ENCODE data around the gene NCOA7.
"Not testable (repeated sequence)": the region's sequence is repeated elsewhere in the genome, so short reads cannot be mapped to it uniquely, and the experiment has no call there.

NCOA7 gene

GRCh38 chr6:125886021-125886420, 95.3 kb downstream of the NCOA7 start:
- Histone ChIP-seq H3K27me3 (ENCODE audit: insufficient read depth, low read length) (no peaks in the 10 kb centered on the region), H3K4me3 (ENCODE audit: low read length) (no peak overlapping the region), H3K9me3 (ENCODE audit: insufficient read depth, low read depth, low read length) (no peaks in the 10 kb centered on the region), H3K9ac (ENCODE audit: low read depth, low read length) (no peak overlapping the region), H3K27ac (ENCODE audit: low read depth, low read length) (no peak overlapping the region), H3K4me1 (ENCODE audit: insufficient read depth, low read length) (0 out of 2 replicates have a peak, but pooled peaks cover 2% of the 10 kb centered on the region), H3K36me3 (ENCODE audit: insufficient read depth, low read length) (peaks cover 11% of the 10 kb centered on the region; the same call in 1 of the 2 replicates)
- WGBS, result 100% methylated on average over 1 of the region's 1 CpG

- Histone ChIP-seq H3K36me3 (ENCODE audit: insufficient read depth, low read length) (peaks cover 7% of the 10 kb centered on the region; the same call in 1 of the 2 replicates), H3K4me1 (ENCODE audit: insufficient read depth, low read length) (0 out of 2 replicates have a peak, but pooled peaks cover 2% of the 10 kb centered on the region), H3K9me3 (ENCODE audit: insufficient read depth, low read depth, low read length) (no peaks in the 10 kb centered on the region), H3K9ac (ENCODE audit: low read depth, low read length) (no peak overlapping the region), H3K4me3 (ENCODE audit: low read length) (no peak overlapping the region), H3K27me3 (ENCODE audit: insufficient read depth, low read length) (no peaks in the 10 kb centered on the region), H3K27ac (ENCODE audit: low read depth, low read length) (no peak overlapping the region)
- 95% methylated on average over 2 of the region's 2 CpGs for whole genome bisulfite sequencing
Observed at GRCh38 chr6:125886914-125887313, 96.2 kb downstream of the NCOA7 start.

- Histone ChIP-seq H3K4me1 (ENCODE audit: insufficient read depth, low read length) (0 out of 2 replicates have a peak, but pooled peaks cover 2% of the 10 kb centered on the region), H3K27me3 (ENCODE audit: insufficient read depth, low read length) (no peaks in the 10 kb centered on the region), H3K9ac (ENCODE audit: low read depth, low read length) (no peak overlapping the region), H3K36me3 (ENCODE audit: insufficient read depth, low read length) (peaks cover 5% of the 10 kb centered on the region; the same call in 1 of the 2 replicates), H3K9me3 (ENCODE audit: insufficient read depth, low read depth, low read length) (no peaks in the 10 kb centered on the region), H3K4me3 (ENCODE audit: low read length) (no peak overlapping the region), H3K27ac (ENCODE audit: low read depth, low read length) (no peak overlapping the region)
Observed at GRCh38 chr6:125887372-125887771, 96.6 kb downstream of the NCOA7 start.

GRCh38 chr6:125888989-125889656, 98.4 kb downstream of the NCOA7 start:
- no peaks in the 10 kb centered on the region; the same call in 1 of the 2 replicates for H3K36me3 ChIP-seq (ENCODE audit: insufficient read depth, low read length)
- no peaks in the 10 kb centered on the region for H3K27me3 ChIP-seq (ENCODE audit: insufficient read depth, low read length)
- no peak overlapping the region for H3K27ac ChIP-seq (ENCODE audit: low read depth, low read length)
- 0 out of 2 replicates have a peak, but pooled peaks cover 2% of the 10 kb centered on the region for H3K4me1 ChIP-seq (ENCODE audit: insufficient read depth, low read length)
- no peak overlapping the region for H3K4me3 ChIP-seq (ENCODE audit: low read length)
- WGBS, result 72% methylated on average over 8 of the region's 8 CpGs
- no peak overlapping the region for H3K9ac ChIP-seq (ENCODE audit: low read depth, low read length)
- H3K9me3 ChIP-seq (ENCODE audit: insufficient read depth, low read depth, low read length), result no peaks in the 10 kb centered on the region

- no peak overlapping the region for H3K4me3 ChIP-seq (ENCODE audit: low read length)
- no peaks in the 10 kb centered on the region for H3K36me3 ChIP-seq (ENCODE audit: insufficient read depth, low read length)
- H3K27me3 ChIP-seq (ENCODE audit: insufficient read depth, low read length), result no peaks in the 10 kb centered on the region
- no peak overlapping the region for H3K27ac ChIP-seq (ENCODE audit: low read depth, low read length)
- H3K9ac ChIP-seq (ENCODE audit: low read depth, low read length), result 0 out of 2 replicates have a peak overlapping the region, but pooled peaks have one; percentile 9
- H3K9me3 ChIP-seq (ENCODE audit: insufficient read depth, low read depth, low read length), result no peaks in the 10 kb centered on the region
- H3K4me1 ChIP-seq (ENCODE audit: insufficient read depth, low read length), result no peaks in the 10 kb centered on the region; the same call in 1 of the 2 replicates
- WGBS, result 71% methylated on average over 2 of the region's 2 CpGs
Observed at GRCh38 chr6:125899726-125900182, 109.0 kb downstream of the NCOA7 start.

- Histone ChIP-seq H3K9ac (ENCODE audit: low read depth, low read length) (no peak overlapping the region), H3K36me3 (ENCODE audit: insufficient read depth, low read length) (no peaks in the 10 kb centered on the region)
Observed at GRCh38 chr6:125904871-125905270, 114.1 kb downstream of the NCOA7 start.

GRCh38 chr6:125906158-125906998, 115.6 kb downstream of the NCOA7 start:
- Histone ChIP-seq H3K27me3 (ENCODE audit: insufficient read depth, low read length) (no peaks in the 10 kb centered on the region), H3K4me3 (ENCODE audit: low read length) (no peak overlapping the region), H3K27ac (ENCODE audit: low read depth, low read length) (no peak overlapping the region), H3K4me1 (ENCODE audit: insufficient read depth, low read length) (no peaks in the 10 kb centered on the region), H3K9me3 (ENCODE audit: insufficient read depth, low read depth, low read length) (no peaks in the 10 kb centered on the region), H3K9ac (ENCODE audit: low read depth, low read length) (no peak overlapping the region), H3K36me3 (ENCODE audit: insufficient read depth, low read length) (no peaks in the 10 kb centered on the region)
- WGBS, result 65% methylated on average over 5 of the region's 5 CpGs

More at GRCh38 chr6:125904871-125905270, 114.1 kb downstream of the NCOA7 start:
- no peaks in the 10 kb centered on the region; the same call in 1 of the 2 replicates for H3K4me1 ChIP-seq (ENCODE audit: insufficient read depth, low read length)
- no peaks in the 10 kb centered on the region for H3K9me3 ChIP-seq (ENCODE audit: insufficient read depth, low read depth, low read length)
- no peak overlapping the region for H3K4me3 ChIP-seq (ENCODE audit: low read length)
- H3K27me3 ChIP-seq (ENCODE audit: insufficient read depth, low read length), result no peaks in the 10 kb centered on the region
- no peak overlapping the region for H3K27ac ChIP-seq (ENCODE audit: low read depth, low read length)
- WGBS, result 90% methylated on average over 3 of the region's 3 CpGs

- H3K36me3 ChIP-seq (ENCODE audit: insufficient read depth, low read length), result no peaks in the 10 kb centered on the region
- H3K27me3 ChIP-seq (ENCODE audit: insufficient read depth, low read length), result no peaks in the 10 kb centered on the region
- no peak overlapping the region for H3K27ac ChIP-seq (ENCODE audit: low read depth, low read length)
- no peaks in the 10 kb centered on the region for H3K4me1 ChIP-seq (ENCODE audit: insufficient read depth, low read length)
- WGBS, result 83% methylated on average over 3 of the region's 3 CpGs
- no peak overlapping the region for H3K4me3 ChIP-seq (ENCODE audit: low read length)
- no peaks in the 10 kb centered on the region for H3K9me3 ChIP-seq (ENCODE audit: insufficient read depth, low read depth, low read length)
- no peak overlapping the region for H3K9ac ChIP-seq (ENCODE audit: low read depth, low read length)
Observed at GRCh38 chr6:125910527-125910926, 119.8 kb downstream of the NCOA7 start.

GRCh38 chr6:125911051-125911451, 120.3 kb downstream of the NCOA7 start:
- not testable (repeated sequence) for H3K4me3 ChIP-seq (ENCODE audit: low read length); H3K27ac ChIP-seq (ENCODE audit: low read depth, low read length); H3K9me3 ChIP-seq (ENCODE audit: insufficient read depth, low read depth, low read length); H3K27me3 ChIP-seq (ENCODE audit: insufficient read depth, low read length); H3K36me3 ChIP-seq (ENCODE audit: insufficient read depth, low read length); H3K9ac ChIP-seq (ENCODE audit: low read depth, low read length); H3K4me1 ChIP-seq (ENCODE audit: insufficient read depth, low read length)
- WGBS, result 89% methylated on average over 4 of the region's 4 CpGs

GRCh38 chr6:125912430-125912829, 121.7 kb downstream of the NCOA7 start:
- not testable (repeated sequence) for H3K36me3 ChIP-seq (ENCODE audit: insufficient read depth, low read length); H3K4me1 ChIP-seq (ENCODE audit: insufficient read depth, low read length); H3K4me3 ChIP-seq (ENCODE audit: low read length); H3K9ac ChIP-seq (ENCODE audit: low read depth, low read length); H3K27ac ChIP-seq (ENCODE audit: low read depth, low read length); H3K27me3 ChIP-seq (ENCODE audit: insufficient read depth, low read length); H3K9me3 ChIP-seq (ENCODE audit: insufficient read depth, low read depth, low read length)
- WGBS, result 82% methylated on average over 2 of the region's 2 CpGs

GRCh38 chr6:125913145-125913544, 122.4 kb downstream of the NCOA7 start:
- peaks cover 5% of the 10 kb centered on the region for H3K4me1 ChIP-seq (ENCODE audit: insufficient read depth, low read length)
- no peak overlapping the region for H3K4me3 ChIP-seq (ENCODE audit: low read length)
- no peak overlapping the region for H3K9ac ChIP-seq (ENCODE audit: low read depth, low read length)
- H3K27me3 ChIP-seq (ENCODE audit: insufficient read depth, low read length), result no peaks in the 10 kb centered on the region
- H3K36me3 ChIP-seq (ENCODE audit: insufficient read depth, low read length), result no peaks in the 10 kb centered on the region
- H3K9me3 ChIP-seq (ENCODE audit: insufficient read depth, low read depth, low read length), result no peaks in the 10 kb centered on the region
- WGBS, result 96% methylated on average over 1 of the region's 1 CpG
- no peak overlapping the region for H3K27ac ChIP-seq (ENCODE audit: low read depth, low read length)

Measured in HUES64 (cell line).